HG02763 (cell line): ENCODE data around the gene KRT78.

Experiments
- ATAC-seq: cut with Tn5 transposase; IDR thresholded peaks from one replicate; pipeline ENCODE4 v1.9.1; 2021; ENCODE audit warnings: mild to moderate bottlenecking, moderate library complexity; ENCODE audit not compliant: unreplicated experiment

The KRT78 gene

GRCh38 chr12:52838609-52839435 lies 10.0 kb downstream of the KRT78 start:
- ATAC-seq = no peak

- ATAC-seq = no peak
Measured at GRCh38 chr12:52837781-52838608, 10.8 kb downstream of the KRT78 start.

DNA sequence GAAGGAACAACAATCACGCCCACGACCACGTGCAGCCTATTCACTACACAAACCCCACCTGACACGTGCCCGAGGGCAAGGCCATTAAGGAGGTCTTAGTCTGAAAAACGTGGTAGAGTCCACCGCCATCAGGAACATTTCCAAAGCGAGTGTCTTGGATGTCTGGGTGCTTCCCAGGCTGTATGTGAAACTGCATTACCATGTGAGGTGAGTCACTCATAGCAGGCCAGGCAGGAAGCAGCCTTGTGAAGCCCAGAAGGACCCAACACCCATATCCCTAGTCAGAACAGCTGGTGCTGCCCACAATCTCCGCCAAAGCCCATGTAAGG lies 11.4 kb downstream of the KRT78 start:
- no peak for ATAC-seq

DNA sequence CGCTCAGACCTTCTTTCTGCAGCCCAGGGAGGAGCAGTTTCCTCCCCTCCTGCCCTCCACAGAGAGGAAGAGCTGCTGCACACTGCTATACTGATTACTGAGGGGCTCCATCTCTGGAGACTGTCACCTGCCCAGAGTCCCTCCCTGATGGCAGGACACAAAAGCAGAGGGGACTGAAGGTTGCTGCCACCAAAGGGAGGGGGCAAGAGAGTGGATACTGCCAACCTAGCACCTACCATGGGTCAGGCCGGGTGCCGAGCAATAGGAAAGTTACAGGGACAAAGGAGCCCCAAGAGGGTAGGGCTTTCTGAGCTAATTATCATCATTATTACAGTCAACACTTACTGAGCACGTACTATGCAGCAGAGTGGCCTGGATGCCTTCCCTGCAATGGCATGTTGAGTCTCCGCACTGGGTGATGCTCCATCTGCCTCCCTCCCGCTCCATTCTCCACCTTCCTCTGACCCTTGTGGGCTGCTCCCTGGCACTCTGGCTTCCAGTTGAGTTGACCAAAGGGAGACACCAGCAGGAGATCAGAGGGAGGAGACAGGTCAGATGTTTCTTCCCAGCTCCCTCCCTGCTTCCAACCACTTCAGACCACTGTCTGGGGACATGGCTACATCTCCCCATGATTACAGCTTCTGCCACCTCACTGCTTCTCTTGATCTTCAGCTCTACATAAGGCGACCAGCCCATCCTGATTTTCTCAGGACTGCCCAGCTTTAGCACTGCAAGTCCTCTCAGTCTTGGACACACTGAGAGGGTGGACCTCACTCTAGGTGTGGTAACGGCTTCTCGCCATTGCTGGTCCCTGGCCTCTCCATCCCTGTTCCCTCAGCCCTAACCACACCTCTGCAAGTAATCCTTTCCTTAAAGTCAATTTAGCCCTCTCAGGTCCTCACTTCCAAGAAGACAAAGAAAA lies 12.0 kb downstream of the KRT78 start:
- no peak for ATAC-seq

DNA sequence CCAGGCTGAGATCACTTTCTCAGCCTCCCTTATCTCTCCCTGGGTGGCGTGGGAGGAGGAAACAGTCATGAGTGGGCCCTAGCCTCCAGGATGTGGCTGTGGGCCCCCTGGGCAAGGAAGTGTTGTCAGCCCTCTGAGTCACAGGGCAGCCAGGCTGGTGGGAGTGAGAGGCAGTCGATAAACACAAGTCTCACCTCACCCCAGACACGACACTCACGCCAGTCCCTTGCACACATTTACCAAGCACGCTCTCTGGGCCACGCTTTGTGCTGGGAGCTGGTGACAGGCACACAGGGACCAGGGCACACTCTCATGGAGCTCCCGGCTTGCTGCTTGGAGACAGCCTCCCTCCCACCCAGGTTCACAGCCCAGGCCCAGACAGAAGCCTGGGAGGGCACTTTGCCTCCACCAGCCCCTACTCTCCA lies 12.7 kb downstream of the KRT78 start:
- no peak for ATAC-seq

GRCh38 chr12:52835271-52836041 lies 13.3 kb downstream of the KRT78 start:
- no peak for ATAC-seq

GRCh38 chr12:52834727-52835001 lies 14.1 kb downstream of the KRT78 start:
- ATAC-seq = no peak

DNA sequence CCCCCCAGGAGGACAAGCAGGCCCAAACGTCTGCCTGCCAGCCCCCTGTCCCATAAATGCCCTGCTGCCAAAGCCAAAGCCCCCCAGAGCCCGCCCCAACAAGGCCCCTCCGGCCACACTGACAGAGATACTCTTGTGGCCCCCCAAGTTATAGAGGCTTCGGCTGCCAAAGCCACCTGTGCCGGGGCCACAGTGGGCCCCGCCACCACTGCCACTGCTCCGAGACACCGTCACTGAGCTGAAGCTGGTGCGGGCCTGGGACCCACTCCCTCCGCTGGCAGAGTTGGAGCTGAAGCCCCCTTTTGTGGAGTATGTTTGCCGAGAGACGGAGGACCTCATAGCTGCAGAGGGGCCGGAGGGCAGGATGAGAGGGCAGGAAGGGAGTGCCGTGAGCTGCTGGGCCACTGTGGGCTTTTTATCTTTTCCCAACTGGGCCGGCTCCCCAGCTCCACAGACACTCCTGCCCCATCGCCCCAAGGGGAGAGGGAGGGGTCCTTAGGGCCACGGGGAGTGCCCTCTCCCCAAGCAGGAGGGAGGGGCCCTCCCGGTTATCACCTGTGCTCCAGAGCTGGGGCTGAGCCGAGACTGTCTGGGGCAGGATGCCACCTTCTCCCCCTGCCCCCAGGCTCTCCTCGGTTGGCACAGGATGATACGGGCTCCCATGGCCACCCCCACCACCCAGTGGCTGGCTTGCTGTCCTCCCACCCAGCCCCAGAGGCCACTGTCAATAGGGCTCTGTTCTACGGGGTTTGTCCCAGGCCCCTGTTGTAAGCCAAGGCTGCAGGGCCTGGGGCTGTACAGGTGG lies 14.7 kb downstream of the KRT78 start, which contains the start of gene KRT79:
KRT79 (minus strand) TSS at position 390 of the 805 bp plus-strand sequence; CDS start at position 339, 51 bp downstream.
- no peak for ATAC-seq

DNA sequence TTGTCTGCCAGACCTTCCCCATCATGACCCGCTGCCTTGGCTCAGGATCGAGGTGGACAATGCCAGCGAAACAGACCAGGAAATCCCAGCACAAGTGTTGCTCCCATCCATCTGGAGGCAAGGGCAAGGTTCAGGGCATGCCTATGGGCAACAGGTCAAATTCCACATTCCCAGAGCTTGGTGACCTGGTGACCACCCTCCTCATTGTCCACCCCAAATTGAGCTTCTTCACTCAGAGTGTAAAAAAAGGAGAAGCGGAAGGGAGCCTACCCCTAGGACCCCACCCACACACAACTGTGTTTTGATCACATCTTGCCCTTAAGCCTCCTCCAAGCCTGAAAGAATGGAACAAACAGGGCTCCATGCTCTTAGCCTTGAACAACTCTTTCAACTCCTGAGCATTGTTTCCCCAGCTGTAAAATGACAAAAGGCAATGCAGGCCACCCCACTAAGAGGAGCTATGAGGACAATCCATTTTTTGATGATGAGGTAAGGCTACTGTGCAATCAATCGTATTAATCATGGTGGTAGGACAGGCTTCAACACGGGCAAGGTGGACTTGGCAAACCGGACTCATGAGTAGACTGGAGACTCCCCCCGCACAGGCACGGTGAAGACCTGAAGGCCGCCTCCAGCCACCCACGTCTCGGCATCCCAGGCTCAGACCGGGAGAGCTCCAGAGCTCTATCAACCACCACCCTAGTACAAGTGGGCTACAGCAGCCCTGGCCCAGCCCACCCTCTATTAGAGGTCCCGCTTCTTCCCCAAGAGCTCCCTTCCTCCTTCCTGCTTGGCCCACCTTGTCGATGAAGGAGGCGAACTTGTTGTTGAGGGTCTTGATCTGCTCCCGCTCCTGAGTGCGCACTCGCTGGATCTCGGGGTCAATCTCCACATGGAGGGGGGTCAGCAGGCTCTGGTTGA lies 15.5 kb downstream of the KRT78 start:
- ATAC-seq = no peak

- ATAC-seq = no peak
Measured at GRCh38 chr12:52832451-52832850, 16.3 kb downstream of the KRT78 start.

DNA sequence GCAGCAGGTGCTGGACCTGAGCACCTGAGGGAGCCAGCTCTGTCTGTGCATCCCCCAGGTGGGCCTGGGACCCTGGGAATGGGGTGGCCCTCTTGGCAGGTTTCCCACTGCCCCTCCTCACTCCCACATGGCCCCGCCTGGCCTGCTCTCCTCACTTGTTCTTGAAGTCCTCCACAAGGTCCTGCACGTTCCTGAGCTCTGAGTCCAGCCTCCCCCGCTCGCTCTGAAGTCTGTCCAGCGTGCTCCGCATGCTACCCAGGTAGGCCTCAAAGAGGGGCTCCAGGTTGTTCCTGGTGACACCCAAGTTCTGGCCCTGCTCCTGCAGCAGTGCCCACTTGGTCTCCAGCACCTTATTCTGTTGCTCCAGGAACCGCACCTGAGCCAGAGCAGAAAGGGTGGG lies 17.5 kb downstream of the KRT78 start:
- no peak for ATAC-seq

GRCh38 chr12:52829986-52830770 lies 18.6 kb downstream of the KRT78 start:
- no peak for ATAC-seq

GRCh38 chr12:52828591-52829021 lies 20.2 kb downstream of the KRT78 start:
- no peak for ATAC-seq

DNA sequence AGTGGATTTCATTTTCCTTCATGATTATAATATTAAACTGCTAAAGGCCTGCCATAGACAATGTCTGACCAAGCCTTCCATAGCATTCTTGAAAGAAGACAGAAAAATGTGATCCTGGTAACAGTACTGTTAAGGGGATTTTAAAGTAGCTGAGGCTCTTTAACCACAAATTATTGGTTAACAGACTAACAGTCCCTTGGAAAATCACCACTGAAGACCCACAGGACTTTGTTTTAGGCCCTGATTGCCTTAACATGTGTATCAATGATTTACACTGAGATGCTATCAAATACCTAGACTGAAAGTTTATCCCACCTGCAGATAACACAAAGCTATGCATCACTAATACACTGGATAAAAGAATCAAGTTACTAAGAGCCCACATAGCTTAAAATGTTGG lies 20.6 kb downstream of the KRT78 start:
- no peak for ATAC-seq

GRCh38 chr12:52827499-52828090 lies 21.2 kb downstream of the KRT78 start:
- no peak for ATAC-seq

- ATAC-seq = no peak
Measured at GRCh38 chr12:52826611-52827498, 21.9 kb downstream of the KRT78 start.
